Brain pericyte (primary cell): ENCODE data around the gene C18orf63.
"Not testable (repeated sequence)": the region's sequence is repeated elsewhere in the genome, so short reads cannot be mapped to it uniquely, and the experiment has no call there.

ENCODE experiments used
- DNase-seq: peaks from one replicate; pipeline ENCODE4 v3.0.0-alpha.2; 2012; ENCODE audit warnings: low read depth, low spot score

The C18orf63 gene

GRCh38 chr18:74315464-74316256, at the start of gene C18orf63:
C18orf63 (plus strand) TSS chr18:74315839; CDS start chr18:74317866, 2,027 bp downstream.
- DNase-seq = no peak

GRCh38 chr18:74266161-74266560, 49.5 kb upstream of the C18orf63 start:
- DNase-seq = no peak

GRCh38 chr18:74268175-74268574, 47.5 kb upstream of the C18orf63 start:
- no peak for DNase-seq

- DNase-seq = no peak
These were observed 46.6 kb upstream of the C18orf63 start for GRCh38 chr18:74268933-74269620.

GRCh38 chr18:74271635-74272034, 44.0 kb upstream of the C18orf63 start:
- no peak for DNase-seq

- no peak for DNase-seq
These were observed 42.2 kb upstream of the C18orf63 start for GRCh38 chr18:74273394-74273793.

GRCh38 chr18:74274700-74275099, 40.9 kb upstream of the C18orf63 start:
- DNase-seq = no peak

GRCh38 chr18:74275736-74276135, 39.9 kb upstream of the C18orf63 start:
- DNase-seq = no peak

- DNase-seq = no peak
These were observed 39.0 kb upstream of the C18orf63 start for GRCh38 chr18:74276609-74277008.

- DNase-seq = no peak
These were observed 38.3 kb upstream of the C18orf63 start for GRCh38 chr18:74277296-74277695.

- no peak for DNase-seq
These were observed 37.6 kb upstream of the C18orf63 start for GRCh38 chr18:74278058-74278457.

GRCh38 chr18:74278983-74279382, 36.7 kb upstream of the C18orf63 start:
- no peak for DNase-seq

GRCh38 chr18:74281011-74281979, 34.3 kb upstream of the C18orf63 start:
- no peak for DNase-seq

GRCh38 chr18:74281980-74282754, 33.5 kb upstream of the C18orf63 start:
- DNase-seq = no peak

- DNase-seq = no peak
These were observed 32.7 kb upstream of the C18orf63 start for GRCh38 chr18:74282755-74283554.

GRCh38 chr18:74283646-74284045, 32.0 kb upstream of the C18orf63 start:
- DNase-seq = no peak

- DNase-seq = no peak
These were observed 31.3 kb upstream of the C18orf63 start for GRCh38 chr18:74284191-74284979.

- no peak for DNase-seq
These were observed 30.7 kb upstream of the C18orf63 start for GRCh38 chr18:74284980-74285355.

GRCh38 chr18:74285583-74285982, 30.1 kb upstream of the C18orf63 start:
- DNase-seq = not testable (repeated sequence)
